GM18520 (cell line): ENCODE data around the gene UROC1.
"Not testable (repeated sequence)": the region's sequence is repeated elsewhere in the genome, so short reads cannot be mapped to it uniquely, and the experiment has no call there.

Experiments used
- ATAC-seq: cut with Tn5 transposase; IDR thresholded peaks from one replicate; pipeline ENCODE4 v1.9.1; 2021; ENCODE audit not compliant: unreplicated experiment

The UROC1 gene

GRCh38 chr3:126547721-126548120, 30.1 kb upstream of the UROC1 start:
- ATAC-seq: no peak

- ATAC-seq: no peak
Measured at GRCh38 chr3:126546549-126547239, 29.1 kb upstream of the UROC1 start.

GRCh38 chr3:126546013-126546412, 28.4 kb upstream of the UROC1 start:
- no peak for ATAC-seq

GRCh38 chr3:126545544-126545943, 28.0 kb upstream of the UROC1 start:
- ATAC-seq: no peak

GRCh38 chr3:126544596-126545281, 27.2 kb upstream of the UROC1 start:
- ATAC-seq: no peak

GRCh38 chr3:126543457-126544061, 26.0 kb upstream of the UROC1 start:
- no peak for ATAC-seq

- no peak for ATAC-seq
Measured at GRCh38 chr3:126542340-126543241, 25.0 kb upstream of the UROC1 start.

GRCh38 chr3:126541628-126542339, 24.2 kb upstream of the UROC1 start:
- no peak for ATAC-seq

GRCh38 chr3:126540951-126541627, 23.5 kb upstream of the UROC1 start:
- no peak for ATAC-seq

GRCh38 chr3:126540342-126540849, 22.8 kb upstream of the UROC1 start:
- ATAC-seq: no peak

GRCh38 chr3:126539558-126540250, 22.1 kb upstream of the UROC1 start:
- ATAC-seq: no peak

GRCh38 chr3:126538966-126539365, 21.4 kb upstream of the UROC1 start:
- ATAC-seq: no peak

- ATAC-seq: no peak
Measured at GRCh38 chr3:126538316-126538715, 20.7 kb upstream of the UROC1 start.

- no peak for ATAC-seq
Measured at GRCh38 chr3:126537730-126538281, 20.2 kb upstream of the UROC1 start.

GRCh38 chr3:126537116-126537729, 19.6 kb upstream of the UROC1 start:
- ATAC-seq: no peak

GRCh38 chr3:126536126-126536525, 18.6 kb upstream of the UROC1 start:
- no peak for ATAC-seq

GRCh38 chr3:126535636-126536035, 18.1 kb upstream of the UROC1 start:
- ATAC-seq: no peak

GRCh38 chr3:126534716-126535115, 17.1 kb upstream of the UROC1 start:
- not testable (repeated sequence) for ATAC-seq
